ENCODE data around the gene DIAPH1.

The DIAPH1 gene

DNA sequence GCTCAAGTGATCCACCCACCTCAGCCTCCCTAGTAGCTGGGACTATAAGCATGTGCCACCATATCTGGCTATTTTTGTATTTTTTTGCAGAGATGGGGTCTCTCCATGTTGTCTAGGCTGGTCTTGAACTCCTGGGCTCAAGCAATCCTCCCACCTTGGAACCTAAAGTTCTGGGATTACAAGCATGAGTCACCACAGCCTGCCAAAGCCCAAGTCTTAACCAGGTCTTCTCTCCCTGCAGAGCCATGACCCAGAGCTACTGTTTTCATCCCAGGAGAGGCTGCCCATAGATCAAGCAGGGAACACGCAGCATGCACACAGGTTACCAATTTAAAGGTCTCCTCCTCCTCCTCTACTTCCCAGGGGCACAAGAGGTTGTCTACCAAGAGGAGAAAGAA, 100.2 kb downstream of the DIAPH1 start:
- CTCF ChIA-PET = interaction anchor here (1.8 kb wide), 1 partner anchor 45 kb away, joined by 4 read pairs; no protein-coding TSS in a partner anchor
- TF ChIP-seq, protein P1, sequence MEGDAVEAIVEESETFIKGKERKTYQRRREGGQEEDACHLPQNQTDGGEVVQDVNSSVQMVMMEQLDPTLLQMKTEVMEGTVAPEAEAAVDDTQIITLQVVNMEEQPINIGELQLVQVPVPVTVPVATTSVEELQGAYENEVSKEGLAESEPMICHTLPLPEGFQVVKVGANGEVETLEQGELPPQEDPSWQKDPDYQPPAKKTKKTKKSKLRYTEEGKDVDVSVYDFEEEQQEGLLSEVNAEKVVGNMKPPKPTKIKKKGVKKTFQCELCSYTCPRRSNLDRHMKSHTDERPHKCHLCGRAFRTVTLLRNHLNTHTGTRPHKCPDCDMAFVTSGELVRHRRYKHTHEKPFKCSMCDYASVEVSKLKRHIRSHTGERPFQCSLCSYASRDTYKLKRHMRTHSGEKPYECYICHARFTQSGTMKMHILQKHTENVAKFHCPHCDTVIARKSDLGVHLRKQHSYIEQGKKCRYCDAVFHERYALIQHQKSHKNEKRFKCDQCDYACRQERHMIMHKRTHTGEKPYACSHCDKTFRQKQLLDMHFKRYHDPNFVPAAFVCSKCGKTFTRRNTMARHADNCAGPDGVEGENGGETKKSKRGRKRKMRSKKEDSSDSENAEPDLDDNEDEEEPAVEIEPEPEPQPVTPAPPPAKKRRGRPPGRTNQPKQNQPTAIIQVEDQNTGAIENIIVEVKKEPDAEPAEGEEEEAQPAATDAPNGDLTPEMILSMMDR (conservative IDR thresholded peaks at IDR 0.05; ENCODE audit: low read depth) = no peak
- H3K27ac ChIP-seq = 0 out of 2 replicates have a peak overlapping the region, but pooled peaks have one; percentile 12
- POLR2A ChIA-PET (ENCODE audit: low non-redundant PET) = no interaction called here
- no peak for DNase-seq (ENCODE audit: low spot score)

DNA sequence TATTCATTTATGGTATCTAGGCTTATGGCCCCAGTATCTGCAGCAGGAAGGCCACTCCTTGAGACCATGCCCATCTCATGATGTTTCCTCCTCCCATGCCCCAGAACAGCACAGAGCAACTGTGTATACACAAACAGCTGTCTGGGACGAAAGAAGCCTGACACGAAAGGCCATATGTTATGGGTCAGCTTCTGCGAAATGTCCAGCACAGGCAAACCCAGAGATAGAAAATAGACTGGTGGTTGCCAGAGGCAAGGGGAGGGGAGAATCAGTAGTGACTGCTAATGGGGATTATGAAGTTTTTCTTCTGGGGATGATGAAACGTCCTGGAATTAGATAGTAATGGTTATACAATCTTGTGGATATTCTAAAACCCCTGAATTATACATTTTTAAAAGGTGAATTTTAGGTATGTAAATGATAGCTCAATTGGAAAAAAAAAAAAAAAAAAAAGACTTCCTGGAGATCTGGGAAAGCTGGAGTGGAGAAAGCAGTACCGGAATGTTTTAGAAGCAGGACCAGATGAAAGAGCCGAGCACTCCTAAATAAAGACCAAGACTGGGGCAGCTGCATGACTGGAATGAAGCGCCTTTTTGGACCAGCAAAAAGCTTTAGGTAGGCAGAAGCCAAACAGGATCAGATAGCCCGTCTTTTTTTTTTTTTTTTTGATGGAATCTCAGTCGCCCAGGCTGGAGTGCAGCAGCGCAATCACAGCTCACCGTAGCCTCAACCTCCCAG, 100.8 kb downstream of the DIAPH1 start:
- DNase-seq (ENCODE audit: low spot score) = no peak
- 0 out of 2 replicates have a peak overlapping the region, but pooled peaks have one; percentile 12 for H3K27ac ChIP-seq
- TF ChIP-seq, protein P1 (conservative IDR thresholded peaks at IDR 0.05; ENCODE audit: low read depth) = no peak
- POLR2A ChIA-PET (ENCODE audit: low non-redundant PET) = no interaction called here
- CTCF ChIA-PET = interaction anchor here (1.8 kb wide), 1 partner anchor 46 kb away, joined by 4 read pairs; no protein-coding TSS in a partner anchor

DNA sequence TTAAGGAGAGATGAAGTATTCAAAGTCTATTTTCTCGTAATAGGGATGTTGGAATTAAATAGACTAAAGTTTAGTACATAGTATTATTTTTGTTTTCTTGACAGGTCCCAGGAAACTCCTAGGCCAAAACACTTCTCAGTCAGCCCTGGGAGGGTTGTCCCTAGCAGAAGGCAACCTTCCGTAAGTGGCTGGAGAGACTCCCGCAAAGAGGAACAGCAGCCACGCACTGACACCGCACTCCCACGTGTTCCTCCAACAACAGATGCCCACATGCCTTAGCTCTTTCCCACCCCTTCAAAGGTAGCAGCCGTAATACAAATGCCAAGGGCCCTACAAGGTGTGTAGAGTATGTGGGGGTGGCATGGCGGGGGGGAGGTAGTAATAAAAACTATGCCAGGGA, 101.5 kb downstream of the DIAPH1 start:
- TF ChIP-seq, protein P1 (conservative IDR thresholded peaks at IDR 0.05; ENCODE audit: low read depth) = no peak
- POLR2A ChIA-PET (ENCODE audit: low non-redundant PET) = no interaction called here
- 0 out of 2 replicates have a peak overlapping the region, but pooled peaks have one; percentile 20 for H3K27ac ChIP-seq
- no peak for DNase-seq (ENCODE audit: low spot score)
- CTCF ChIA-PET = interaction anchor here (0.6 to 1.4 kb wide), 2 partner anchors 7 to 43 kb away, joined by 4 to 5 read pairs; no protein-coding TSS in a partner anchor

DNA sequence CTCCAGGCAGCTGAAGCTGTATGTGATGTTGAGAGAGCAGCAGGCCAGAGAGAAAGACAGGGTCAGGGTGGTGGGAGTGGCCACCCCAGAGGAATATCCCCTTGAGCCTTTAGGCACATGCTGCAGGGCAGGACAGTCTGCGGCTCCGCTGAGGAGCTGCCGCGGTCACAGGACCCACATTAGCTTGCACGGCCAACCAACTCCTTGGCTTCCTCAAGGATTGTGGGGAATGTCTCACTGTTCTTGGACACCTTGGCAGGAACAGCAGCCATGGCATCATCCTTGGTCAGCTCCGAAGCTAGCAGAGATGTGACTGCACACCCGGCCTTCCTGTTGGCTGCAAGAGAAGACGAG, 102.2 kb downstream of the DIAPH1 start:
- CTCF ChIA-PET = interaction anchor here (1.4 kb wide), 1 partner anchor 8 kb away, joined by 4 read pairs; no protein-coding TSS in a partner anchor
- TF ChIP-seq, protein P1 (conservative IDR thresholded peaks at IDR 0.05; ENCODE audit: low read depth) = no peak
- POLR2A ChIA-PET (ENCODE audit: low non-redundant PET) = no interaction called here
- no peak for DNase-seq (ENCODE audit: low spot score)
- H3K27ac ChIP-seq = peak overlapping the region; percentile 99

DNA sequence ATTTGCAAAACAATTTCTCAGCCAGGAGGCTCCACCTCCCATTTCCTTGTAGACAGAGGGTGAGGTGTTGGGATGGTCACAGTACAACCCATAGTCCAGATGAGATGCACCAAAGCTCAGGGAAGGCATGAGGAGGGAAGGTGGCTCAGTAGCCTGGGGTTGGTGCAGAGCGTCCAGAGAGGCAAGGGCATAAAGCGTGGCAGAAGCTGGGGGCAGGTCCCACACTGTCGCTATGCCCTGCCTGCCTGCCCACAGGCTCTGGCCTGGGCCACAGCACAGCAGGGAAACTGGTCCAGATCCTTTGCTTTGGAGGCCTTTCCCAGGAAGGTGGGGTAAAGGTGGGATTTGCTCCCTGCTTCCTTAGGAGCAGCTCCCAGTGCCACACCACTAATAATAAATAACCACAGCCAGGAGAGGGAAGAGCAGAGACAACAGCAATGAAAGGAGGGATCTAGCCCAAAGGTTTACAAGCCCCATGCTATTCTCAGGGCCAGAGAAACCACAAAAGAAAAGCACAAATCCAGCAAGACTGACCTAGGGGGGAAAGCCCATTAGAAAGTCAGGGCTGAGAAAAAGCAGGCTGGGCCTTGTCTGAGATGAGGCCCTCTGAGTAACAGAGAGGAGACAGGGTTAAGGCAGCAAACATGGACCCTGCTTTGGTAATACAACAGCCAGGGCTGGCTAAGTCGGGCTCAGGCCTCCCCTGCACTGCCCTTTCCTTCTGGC, 102.7 kb downstream of the DIAPH1 start:
- DNase-seq (ENCODE audit: low spot score) = no peak
- ChIA-PET POLR2A (ENCODE audit: low non-redundant PET) (no interaction called here), CTCF (interaction anchor here (0.6 to 2.0 kb wide), 3 partner anchors 9 to 41 kb away, joined by 4 to 9 read pairs (median 5); no protein-coding TSS in a partner anchor)
- peak overlapping the region; percentile 99 for H3K27ac ChIP-seq
- TF ChIP-seq, protein P1 (conservative IDR thresholded peaks at IDR 0.05; ENCODE audit: low read depth) = no peak

DNA sequence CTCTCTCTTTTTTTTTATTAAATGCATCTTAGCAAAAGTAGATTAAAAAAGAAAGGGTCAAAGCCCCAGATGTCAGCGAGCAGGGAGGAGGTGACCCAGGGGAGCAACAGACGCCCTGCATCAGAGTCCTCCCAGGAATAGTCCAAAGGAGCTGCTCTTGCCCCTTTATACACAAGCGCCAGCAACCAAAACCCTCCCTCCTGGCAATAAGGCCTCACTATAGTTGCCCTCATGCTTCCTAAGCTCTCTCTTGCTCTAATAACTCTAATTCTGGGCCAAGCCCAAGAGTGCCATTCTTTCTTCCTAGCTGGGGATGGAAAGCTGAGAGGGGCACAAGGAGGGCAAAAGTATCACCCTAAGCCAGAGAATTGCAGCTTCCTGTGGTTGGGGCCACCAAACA, 103.7 kb downstream of the DIAPH1 start:
- no peak for DNase-seq (ENCODE audit: low spot score)
- ChIA-PET POLR2A (ENCODE audit: low non-redundant PET) (interaction anchor here (2.0 kb wide), 1 partner anchor 39 kb away, joined by 9 read pairs; the partner anchor contains the start of gene PCDHGC3), CTCF (interaction anchor here (0.5 to 2.0 kb wide), 8 partner anchors 9 to 1398 kb away, joined by 3 to 9 read pairs (median 4); partner anchors contain the start of gene PCDHGB7)
- peak overlapping the region; percentile 99 for H3K27ac ChIP-seq
- TF ChIP-seq, protein P1 (conservative IDR thresholded peaks at IDR 0.05; ENCODE audit: low read depth) = no peak
